ENCODE data around the gene WWC2.

WWC2 gene

DNA sequence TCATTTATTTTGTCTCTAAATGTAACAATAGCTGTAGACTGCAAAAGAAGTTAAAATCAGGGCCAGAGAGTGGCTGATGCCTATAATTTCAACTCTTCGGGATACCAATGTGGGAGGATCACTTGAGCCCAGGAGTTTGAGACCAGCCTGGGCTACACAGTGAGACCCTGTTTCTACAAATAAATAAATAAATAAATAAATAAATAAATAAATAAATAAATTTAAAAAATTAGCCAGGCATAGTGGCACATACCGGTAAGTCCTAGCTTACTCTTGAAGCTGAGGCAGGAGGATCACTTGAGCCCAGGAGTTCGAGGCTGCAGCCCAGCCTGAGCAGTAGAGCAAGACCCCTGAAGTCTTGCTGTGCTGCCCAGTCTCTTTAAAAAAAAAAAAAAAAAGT is 79.1 kb downstream of the WWC2 start:
- Histone ChIP-seq H3K27ac (ENCODE audit: low read depth, low read length) (no peak overlapping the region), H3K4me3 (ENCODE audit: low read depth in 1 of 5, low read length in 5 of 5) (no peak overlapping the region), H3K9ac (ENCODE audit: low read length in 5 of 5) (no peak overlapping the region), H3K27me3 (ENCODE audit: control insufficient read depth in 5 of 5, insufficient read depth in 4 of 5, low read length in 5 of 5) (no peaks in the 10 kb centered on the region), H3K9me3 (ENCODE audit: control insufficient read depth in 5 of 5, low read length in 5 of 5) (no peaks in the 10 kb centered on the region), H3K36me3 (ENCODE audit: control insufficient read depth in 5 of 5, insufficient read depth in 5 of 5, low read length in 5 of 5) (no peaks in the 10 kb centered on the region), H3K4me1 (ENCODE audit: control insufficient read depth in 5 of 5, insufficient read depth in 5 of 5, low read length in 5 of 5) (peaks cover 0 to 10% (median 1%) of the 10 kb centered on the region in 5 donors)

DNA sequence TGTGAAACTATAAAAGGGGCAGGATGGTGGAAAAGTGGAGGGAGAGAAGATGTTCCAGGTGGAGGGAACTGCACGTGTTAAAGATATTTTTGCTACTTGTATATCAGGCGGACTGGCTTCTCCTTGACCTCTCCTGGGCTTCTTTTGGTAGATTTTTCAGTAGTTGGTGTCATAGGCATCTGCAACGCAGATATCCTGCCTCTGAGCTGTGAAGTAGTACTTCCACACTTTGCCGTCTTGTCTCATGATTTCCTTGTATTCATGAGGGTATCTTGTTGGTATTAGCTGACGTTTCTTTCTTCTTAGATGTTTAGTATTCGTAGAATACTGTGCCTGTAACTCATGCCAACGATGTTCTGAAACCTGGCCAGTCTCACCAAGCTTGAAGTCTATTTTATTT is 81.0 kb downstream of the WWC2 start:
- peaks cover 0 to 5% (median 4%) of the 10 kb centered on the region in 5 donors for H3K4me1 ChIP-seq (ENCODE audit: control insufficient read depth in 5 of 5, insufficient read depth in 5 of 5, low read length in 5 of 5)

GRCh38 chr4:183180621-183181020 is 81.6 kb downstream of the WWC2 start:
- Histone ChIP-seq H3K27ac (ENCODE audit: low read depth, low read length) (no peak overlapping the region), H3K4me3 (ENCODE audit: low read depth in 1 of 5, low read length in 5 of 5) (no peak overlapping the region), H3K4me1 (ENCODE audit: control insufficient read depth in 5 of 5, insufficient read depth in 5 of 5, low read length in 5 of 5) (peaks cover 0 to 5% (median 4%) of the 10 kb centered on the region in 5 donors), H3K27me3 (ENCODE audit: control insufficient read depth in 5 of 5, insufficient read depth in 4 of 5, low read length in 5 of 5) (no peaks in the 10 kb centered on the region), H3K9me3 (ENCODE audit: control insufficient read depth in 5 of 5, low read length in 5 of 5) (no peaks in the 10 kb centered on the region), H3K9ac (ENCODE audit: low read length in 5 of 5) (no peak overlapping the region), H3K36me3 (ENCODE audit: control insufficient read depth in 5 of 5, insufficient read depth in 5 of 5, low read length in 5 of 5) (no peaks in the 10 kb centered on the region)

More for the DNA sequence above, 81.0 kb downstream of the WWC2 start:
- Histone ChIP-seq H3K36me3 (ENCODE audit: control insufficient read depth in 5 of 5, insufficient read depth in 5 of 5, low read length in 5 of 5) (no peaks in the 10 kb centered on the region), H3K27me3 (ENCODE audit: control insufficient read depth in 5 of 5, insufficient read depth in 4 of 5, low read length in 5 of 5) (no peaks in the 10 kb centered on the region), H3K4me3 (ENCODE audit: low read depth in 1 of 5, low read length in 5 of 5) (no peak overlapping the region), H3K9me3 (ENCODE audit: control insufficient read depth in 5 of 5, low read length in 5 of 5) (no peaks in the 10 kb centered on the region), H3K27ac (ENCODE audit: low read depth, low read length) (no peak overlapping the region), H3K9ac (ENCODE audit: low read length in 5 of 5) (no peak overlapping the region)

- H3K4me3 ChIP-seq (ENCODE audit: low read depth in 1 of 5, low read length in 5 of 5), result no peak overlapping the region
- no peaks in the 10 kb centered on the region for H3K9me3 ChIP-seq (ENCODE audit: control insufficient read depth in 5 of 5, low read length in 5 of 5)
- no peak overlapping the region for H3K27ac ChIP-seq (ENCODE audit: low read depth, low read length)
- no peaks in the 10 kb centered on the region for H3K27me3 ChIP-seq (ENCODE audit: control insufficient read depth in 5 of 5, insufficient read depth in 4 of 5, low read length in 5 of 5)
- H3K4me1 ChIP-seq (ENCODE audit: control insufficient read depth in 5 of 5, insufficient read depth in 5 of 5, low read length in 5 of 5), result peaks cover 0 to 5% (median 4%) of the 10 kb centered on the region in 5 donors
- no peak overlapping the region for H3K9ac ChIP-seq (ENCODE audit: low read length in 5 of 5)
- no peaks in the 10 kb centered on the region for H3K36me3 ChIP-seq (ENCODE audit: control insufficient read depth in 5 of 5, insufficient read depth in 5 of 5, low read length in 5 of 5)
Observed at GRCh38 chr4:183181081-183181480, 82.0 kb downstream of the WWC2 start.

DNA sequence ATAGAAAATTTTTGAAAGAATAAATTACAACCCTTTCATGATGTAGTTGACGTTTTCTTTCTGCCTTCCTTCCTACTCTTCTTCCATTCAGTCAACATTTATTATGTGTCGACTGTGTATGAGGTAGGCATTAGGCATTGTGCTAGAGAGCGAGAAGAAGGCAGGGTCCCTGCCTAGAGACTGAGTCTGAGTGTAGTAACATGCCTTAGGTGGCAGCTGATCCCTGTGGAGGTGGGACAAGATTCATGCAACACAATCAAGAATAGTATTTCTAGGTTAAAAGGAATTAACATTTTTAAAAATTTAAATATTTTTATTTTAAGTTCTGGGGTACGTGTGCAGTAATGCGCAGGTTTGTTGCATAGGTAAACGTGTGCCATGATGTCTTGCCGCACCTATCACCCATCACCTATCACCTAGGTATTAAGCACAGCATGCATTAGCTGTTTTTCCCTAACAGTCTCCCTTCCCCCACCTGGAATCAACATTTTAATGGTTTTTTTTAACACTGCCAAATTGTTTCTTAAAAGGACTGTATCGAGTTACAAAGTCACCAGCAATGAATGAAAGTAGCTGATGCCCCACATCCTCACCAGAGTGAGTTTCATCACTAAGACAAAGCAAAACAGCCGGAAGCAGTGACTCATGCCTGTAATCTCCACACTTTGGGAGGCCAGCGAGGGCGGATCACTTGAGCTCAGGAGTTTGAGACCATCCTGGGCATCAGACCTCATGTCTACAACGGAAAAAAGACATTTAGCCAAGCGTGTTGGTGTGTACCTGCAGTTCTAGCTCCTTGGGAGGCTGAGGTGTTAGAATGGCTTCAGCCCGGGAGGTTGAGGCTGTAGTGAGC is 84.0 kb downstream of the WWC2 start:
- Histone ChIP-seq H3K36me3 (ENCODE audit: control insufficient read depth in 5 of 5, insufficient read depth in 5 of 5, low read length in 5 of 5) (no peaks in the 10 kb centered on the region), H3K27ac (ENCODE audit: low read depth, low read length) (no peak overlapping the region), H3K27me3 (ENCODE audit: control insufficient read depth in 5 of 5, insufficient read depth in 4 of 5, low read length in 5 of 5) (no peaks in the 10 kb centered on the region)

DNA sequence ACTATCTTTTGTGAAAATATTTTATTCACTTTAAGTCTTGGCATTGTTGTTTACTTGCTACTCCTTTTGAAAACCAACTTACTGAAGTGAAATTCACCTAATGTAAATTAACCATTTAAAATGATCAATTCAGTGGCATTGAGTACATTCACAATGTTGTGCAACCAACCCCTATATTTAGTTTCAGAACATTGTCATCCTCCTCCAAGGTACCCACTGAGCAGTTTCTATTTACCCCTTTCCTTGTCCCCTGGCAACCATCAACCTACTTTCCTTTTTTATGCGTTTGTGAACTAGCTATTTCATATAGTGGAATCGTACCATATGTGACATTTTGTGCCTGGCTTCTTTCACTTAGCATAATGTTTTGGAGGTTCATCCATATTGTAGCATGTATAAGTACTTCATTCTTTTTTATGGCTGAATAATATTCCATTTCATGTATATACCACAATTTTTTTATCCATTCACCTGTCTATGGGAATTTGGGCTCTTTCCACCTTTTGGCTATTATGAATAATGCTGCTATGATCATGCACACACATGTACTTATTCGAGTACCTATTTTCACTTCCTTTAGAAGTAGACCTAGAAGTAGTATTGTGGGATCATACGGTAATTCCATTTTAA is 85.0 kb downstream of the WWC2 start:
- Histone ChIP-seq H3K36me3 (ENCODE audit: control insufficient read depth in 5 of 5, insufficient read depth in 5 of 5, low read length in 5 of 5) (no peaks in the 10 kb centered on the region), H3K4me3 (ENCODE audit: low read depth in 1 of 5, low read length in 5 of 5) (no peak overlapping the region), H3K4me1 (ENCODE audit: control insufficient read depth in 5 of 5, insufficient read depth in 5 of 5, low read length in 5 of 5) (peaks cover 0 to 5% (median 4%) of the 10 kb centered on the region in 5 donors), H3K27me3 (ENCODE audit: control insufficient read depth in 5 of 5, insufficient read depth in 4 of 5, low read length in 5 of 5) (no peaks in the 10 kb centered on the region), H3K9ac (ENCODE audit: low read length in 5 of 5) (no peak overlapping the region), H3K9me3 (ENCODE audit: control insufficient read depth in 5 of 5, low read length in 5 of 5) (no peaks in the 10 kb centered on the region), H3K27ac (ENCODE audit: low read depth, low read length) (no peak overlapping the region)

More for the DNA sequence above, 84.0 kb downstream of the WWC2 start:
- Histone ChIP-seq H3K4me3 (ENCODE audit: low read depth in 1 of 5, low read length in 5 of 5) (no peak overlapping the region), H3K4me1 (ENCODE audit: control insufficient read depth in 5 of 5, insufficient read depth in 5 of 5, low read length in 5 of 5) (peaks cover 0 to 5% (median 4%) of the 10 kb centered on the region in 5 donors), H3K9me3 (ENCODE audit: control insufficient read depth in 5 of 5, low read length in 5 of 5) (no peaks in the 10 kb centered on the region), H3K9ac (ENCODE audit: low read length in 5 of 5) (no peak overlapping the region)

DNA sequence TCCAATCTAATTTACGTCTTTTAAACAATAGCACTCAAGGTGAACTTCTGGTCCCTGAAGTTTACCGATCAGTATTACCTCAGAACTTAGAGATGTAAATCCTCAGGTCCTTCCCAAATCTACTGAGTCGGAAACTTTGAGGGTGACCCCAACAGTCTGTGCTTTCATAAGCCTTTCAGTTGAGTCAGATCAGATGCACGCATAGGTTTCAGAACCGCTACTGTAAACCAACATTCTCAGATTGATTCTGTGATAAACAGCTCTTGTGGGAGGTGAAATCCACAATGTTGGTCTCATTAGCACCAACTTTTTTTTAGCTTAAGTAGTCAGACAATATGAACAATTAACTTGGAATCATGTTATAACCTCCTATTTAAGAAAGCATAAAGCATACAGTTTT is 86.0 kb downstream of the WWC2 start:
- Histone ChIP-seq H3K4me1 (ENCODE audit: control insufficient read depth in 5 of 5, insufficient read depth in 5 of 5, low read length in 5 of 5) (peaks cover 0 to 5% (median 4%) of the 10 kb centered on the region in 5 donors), H3K27me3 (ENCODE audit: control insufficient read depth in 5 of 5, insufficient read depth in 4 of 5, low read length in 5 of 5) (no peaks in the 10 kb centered on the region), H3K9ac (ENCODE audit: low read length in 5 of 5) (no peak overlapping the region), H3K27ac (ENCODE audit: low read depth, low read length) (no peak overlapping the region), H3K9me3 (ENCODE audit: control insufficient read depth in 5 of 5, low read length in 5 of 5) (no peaks in the 10 kb centered on the region), H3K36me3 (ENCODE audit: control insufficient read depth in 5 of 5, insufficient read depth in 5 of 5, low read length in 5 of 5) (no peaks in the 10 kb centered on the region), H3K4me3 (ENCODE audit: low read depth in 1 of 5, low read length in 5 of 5) (no peak overlapping the region)

DNA sequence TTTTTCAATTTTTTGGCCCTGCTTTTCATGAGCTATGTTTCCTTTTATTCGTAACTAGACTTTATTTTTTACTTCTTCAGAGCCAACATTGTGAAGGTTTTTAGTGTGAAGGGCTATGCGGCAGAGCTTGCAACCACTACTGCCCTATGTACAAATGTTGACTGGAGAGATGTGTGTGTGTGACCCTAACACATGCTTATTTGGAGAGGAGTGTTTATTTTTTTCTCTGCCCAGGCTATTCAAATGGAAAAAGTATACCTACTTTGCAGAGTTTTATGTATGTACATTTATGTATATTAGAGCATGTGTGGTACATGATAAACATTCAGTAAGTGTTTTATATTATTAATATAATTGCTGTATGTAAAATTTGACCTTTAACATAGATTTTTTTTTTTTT is 86.5 kb downstream of the WWC2 start:
- Histone ChIP-seq H3K27ac (ENCODE audit: low read depth, low read length) (no peak overlapping the region), H3K36me3 (ENCODE audit: control insufficient read depth in 5 of 5, insufficient read depth in 5 of 5, low read length in 5 of 5) (no peaks in the 10 kb centered on the region), H3K9ac (ENCODE audit: low read length in 5 of 5) (no peak overlapping the region), H3K27me3 (ENCODE audit: control insufficient read depth in 5 of 5, insufficient read depth in 4 of 5, low read length in 5 of 5) (no peaks in the 10 kb centered on the region), H3K4me3 (ENCODE audit: low read depth in 1 of 5, low read length in 5 of 5) (no peak overlapping the region), H3K4me1 (ENCODE audit: control insufficient read depth in 5 of 5, insufficient read depth in 5 of 5, low read length in 5 of 5) (peaks cover 0 to 5% (median 4%) of the 10 kb centered on the region in 5 donors), H3K9me3 (ENCODE audit: control insufficient read depth in 5 of 5, low read length in 5 of 5) (no peaks in the 10 kb centered on the region)

DNA sequence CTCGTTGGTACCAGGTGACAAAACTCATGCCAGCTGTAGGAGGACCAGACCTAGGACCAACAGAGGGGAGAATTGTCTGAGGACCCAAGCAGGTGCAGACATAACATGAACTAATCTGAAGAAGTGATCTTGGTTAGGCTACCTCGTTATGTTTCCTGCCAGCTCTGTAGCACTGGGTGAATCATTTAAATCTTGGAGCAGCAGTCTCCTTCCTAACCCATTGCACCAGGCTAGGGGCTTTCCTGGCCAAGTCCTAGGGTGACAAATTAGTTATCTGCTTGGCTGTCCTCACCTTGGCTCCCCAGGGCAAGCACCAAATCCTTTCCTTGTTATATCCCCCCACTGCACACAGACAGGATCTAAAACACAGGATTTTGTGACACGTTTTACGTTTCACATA is 87.8 kb downstream of the WWC2 start:
- H3K9ac ChIP-seq (ENCODE audit: low read length in 5 of 5), result no peak overlapping the region

DNA sequence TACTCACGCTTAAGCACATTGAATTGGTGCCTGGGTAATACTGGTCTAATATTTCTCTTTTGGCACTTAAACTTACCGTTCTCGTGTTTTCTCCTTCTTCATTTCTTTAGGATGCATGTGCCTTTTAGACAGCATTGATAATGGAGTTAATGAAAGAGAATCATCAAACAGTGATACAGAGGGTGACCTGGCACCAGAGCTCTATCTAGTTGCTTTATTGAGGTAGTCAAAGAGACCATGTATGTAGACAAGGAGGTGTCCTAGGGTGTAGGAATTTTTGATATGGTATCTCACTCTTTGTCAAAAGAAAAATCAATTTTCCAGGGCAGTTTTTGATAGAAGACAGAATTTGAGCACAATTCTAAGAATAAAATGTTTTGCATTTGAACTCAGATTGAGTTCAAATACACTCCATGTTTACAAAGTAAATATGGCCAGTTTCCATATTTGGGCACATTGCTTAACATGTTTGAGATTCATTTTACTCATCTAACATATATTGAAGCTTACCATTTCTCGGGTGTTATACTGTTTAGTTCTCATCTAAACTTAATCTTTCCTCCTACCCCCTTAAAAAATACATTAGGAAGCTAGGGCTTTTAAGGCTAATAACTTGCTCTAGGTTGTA is 92.0 kb downstream of the WWC2 start:
- no peaks in the 10 kb centered on the region for H3K27me3 ChIP-seq (ENCODE audit: control insufficient read depth in 5 of 5, insufficient read depth in 4 of 5, low read length in 5 of 5)
- no peak overlapping the region for H3K27ac ChIP-seq (ENCODE audit: low read depth, low read length)
- no peak overlapping the region for H3K4me3 ChIP-seq (ENCODE audit: low read depth in 1 of 5, low read length in 5 of 5)
- no peaks in the 10 kb centered on the region for H3K9me3 ChIP-seq (ENCODE audit: control insufficient read depth in 5 of 5, low read length in 5 of 5)
- no peak overlapping the region for H3K9ac ChIP-seq (ENCODE audit: low read length in 5 of 5)
- H3K4me1 ChIP-seq (ENCODE audit: control insufficient read depth in 5 of 5, insufficient read depth in 5 of 5, low read length in 5 of 5), result no peaks in the 10 kb centered on the region
- peaks cover 0 to 6% (median 3%) of the 10 kb centered on the region in 5 donors for H3K36me3 ChIP-seq (ENCODE audit: control insufficient read depth in 5 of 5, insufficient read depth in 5 of 5, low read length in 5 of 5)

More for the DNA sequence above, 87.8 kb downstream of the WWC2 start:
- no peaks in the 10 kb centered on the region for H3K36me3 ChIP-seq (ENCODE audit: control insufficient read depth in 5 of 5, insufficient read depth in 5 of 5, low read length in 5 of 5)
- peaks cover 0 to 5% (median 4%) of the 10 kb centered on the region in 5 donors for H3K4me1 ChIP-seq (ENCODE audit: control insufficient read depth in 5 of 5, insufficient read depth in 5 of 5, low read length in 5 of 5)
- no peaks in the 10 kb centered on the region for H3K27me3 ChIP-seq (ENCODE audit: control insufficient read depth in 5 of 5, insufficient read depth in 4 of 5, low read length in 5 of 5)
- no peak overlapping the region for H3K4me3 ChIP-seq (ENCODE audit: low read depth in 1 of 5, low read length in 5 of 5)
- no peaks in the 10 kb centered on the region for H3K9me3 ChIP-seq (ENCODE audit: control insufficient read depth in 5 of 5, low read length in 5 of 5)
- H3K27ac ChIP-seq (ENCODE audit: low read depth, low read length), result no peak overlapping the region

Measured in subcutaneous abdominal adipose tissue (tissue), 5 donors.